Activated T-cell treated with anti-CD3 and anti-CD28 coated beads, Interleukin-2, amount 50 U/mL, for 4 hours (primary cell): ENCODE data around the gene SCYL3. TPM values are rescaled to one million over a fixed set of nuclear protein-coding genes. Genes with fewer than 3 reads are reported as not detected.
A peak's percentile ranks its signal among the peaks of the same experiment; 100 is the strongest.
"Not testable (repeated sequence)": the region's sequence is repeated elsewhere in the genome, so short reads cannot be mapped to it uniquely, and the experiment has no call there.

ENCODE experiments used
- ATAC-seq, 2 donors: fragments of 200-7000 bp; cut with Tn5 transposase; one replicate each; pipeline ENCODE4 v1.10.0; 2021
- DNase-seq: peaks from one replicate; pipeline ENCODE4 v3.0.0-alpha.2; 2020
- H3K27me3 Mint-ChIP-seq: one replicate; pipeline ENCODE4 v1.8.0; 2021; ENCODE audit warnings: low read depth, mixed read lengths
- H3K36me3 Mint-ChIP-seq: one replicate; pipeline ENCODE4 v1.8.0; 2022; ENCODE audit warnings: mixed read lengths; ENCODE audit not compliant: insufficient read depth
- H3K4me1 Mint-ChIP-seq: one replicate; pipeline ENCODE4 v1.8.0; 2021; ENCODE audit warnings: low read depth, mixed read lengths
- H3K4me3 Mint-ChIP-seq: one replicate; pipeline ENCODE4 v1.8.0; 2021; ENCODE audit warnings: mild to moderate bottlenecking, moderate library complexity, mixed read lengths
- H3K9me3 Mint-ChIP-seq: one replicate; pipeline ENCODE4 v1.8.0; 2021; ENCODE audit warnings: mixed read lengths
- total RNA-seq, 3 donors: library from RNA; stranded (reverse); gene quantifications; one replicate each; pipeline ENCODE4 v1.2.1, GENCODE V29; 2021

Gene SCYL3
- total RNA-seq, 3 donors from 2014 or later: 7.6 to 7.8 (median 7.7) TPM

- ATAC-seq (no peak), DNase-seq (no peak)
- H3K9me3 Mint-ChIP-seq: peaks cover 18% of the 10 kb centered on the region
- H3K4me3 Mint-ChIP-seq: no peak overlapping the region
- H3K4me1 Mint-ChIP-seq: no peaks in the 10 kb centered on the region
- H3K27me3 Mint-ChIP-seq: no peaks in the 10 kb centered on the region
- H3K36me3 Mint-ChIP-seq: peaks cover 30% of the 10 kb centered on the region
These were observed 58.0 kb downstream of the SCYL3 start for GRCh38 chr1:169835647-169836046.

DNA sequence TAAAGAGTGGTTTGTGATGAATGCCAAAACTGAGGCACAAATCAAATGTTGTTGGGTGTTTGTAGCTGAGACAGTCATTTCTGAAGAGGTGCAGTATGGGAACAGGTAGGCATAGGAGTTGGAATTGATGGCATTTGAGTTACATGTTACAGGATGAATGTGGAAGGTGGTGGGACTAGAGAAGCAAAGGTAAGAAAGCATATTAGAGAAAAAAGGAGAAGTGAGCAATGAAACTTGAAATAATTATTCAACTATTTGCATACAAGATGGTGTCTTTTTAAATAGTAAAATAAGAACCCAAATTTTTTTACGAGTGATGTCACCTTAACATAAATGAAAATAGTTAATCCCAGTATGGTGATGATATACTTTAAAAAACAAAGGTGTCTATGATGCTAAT is 58.8 kb downstream of the SCYL3 start:
- H3K27me3 Mint-ChIP-seq: no peaks in the 10 kb centered on the region
- H3K4me3 Mint-ChIP-seq: no peak overlapping the region
- H3K9me3 Mint-ChIP-seq: peaks cover 13% of the 10 kb centered on the region
- peaks cover 28% of the 10 kb centered on the region for H3K36me3 Mint-ChIP-seq
- no peak for DNase-seq
- H3K4me1 Mint-ChIP-seq: no peaks in the 10 kb centered on the region
- ATAC-seq: no peak

DNA sequence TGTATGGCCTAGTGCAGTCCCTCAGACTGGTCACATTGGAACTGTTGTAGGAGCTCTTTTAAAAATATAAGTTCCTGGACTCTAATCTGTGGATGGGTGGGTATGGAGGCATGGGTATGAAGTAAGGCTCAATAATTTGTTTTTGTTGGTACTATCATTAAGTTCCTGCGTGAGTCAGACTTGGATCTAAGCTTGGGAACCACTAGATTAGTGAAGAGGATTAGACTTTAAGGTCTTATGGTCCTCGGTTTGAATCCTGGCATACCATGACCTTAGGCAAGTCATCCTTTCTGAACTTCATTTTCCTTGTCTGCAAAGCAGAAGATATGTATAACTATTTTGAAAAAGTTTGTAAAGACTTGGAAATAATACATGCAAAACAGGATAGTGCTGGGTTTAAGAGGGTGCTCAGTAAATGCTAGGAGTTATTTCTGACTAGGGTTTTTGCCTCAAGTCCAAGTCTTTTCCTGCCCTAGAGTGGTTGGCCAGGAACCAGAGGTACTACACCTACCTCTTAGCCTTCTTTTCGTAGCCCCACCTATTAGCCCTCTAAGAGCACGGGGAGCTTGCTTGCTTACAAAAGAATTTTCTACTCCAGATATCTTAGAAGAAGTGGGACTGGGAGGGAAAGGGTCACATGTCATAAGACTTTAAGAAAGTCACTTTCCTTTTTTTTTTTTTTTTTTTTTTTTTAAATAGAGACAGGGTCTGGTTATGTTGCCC is 60.4 kb downstream of the SCYL3 start:
- ATAC-seq (no peak), DNase-seq (no peak)
- Mint-ChIP-seq H3K36me3 (peaks cover 20% of the 10 kb centered on the region), H3K4me1 (no peaks in the 10 kb centered on the region), H3K9me3 (no peaks in the 10 kb centered on the region), H3K4me3 (no peak overlapping the region), H3K27me3 (no peaks in the 10 kb centered on the region)

DNA sequence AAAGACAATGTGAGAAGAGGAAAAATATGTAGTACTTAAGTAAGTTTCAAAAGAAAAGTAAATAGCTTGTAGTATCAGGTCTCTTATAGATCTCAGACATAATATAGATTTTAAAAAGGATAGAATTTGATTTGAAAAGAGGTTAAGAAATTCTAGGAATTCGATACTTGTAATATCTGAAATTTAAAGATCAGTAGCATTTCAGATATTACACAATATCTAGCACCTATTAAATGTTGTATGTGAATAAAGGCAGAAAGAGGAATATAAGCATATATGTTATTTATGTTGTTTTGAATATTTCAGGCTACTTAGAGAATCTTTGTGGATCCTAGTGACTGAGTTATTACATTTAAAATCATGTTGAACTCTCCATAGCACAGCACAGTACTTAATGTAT is 64.0 kb downstream of the SCYL3 start:
- ATAC-seq (no peak), DNase-seq (no peak)
- Mint-ChIP-seq H3K4me3 (no peak overlapping the region), H3K9me3 (no peaks in the 10 kb centered on the region), H3K4me1 (no peaks in the 10 kb centered on the region), H3K36me3 (peaks cover 20% of the 10 kb centered on the region), H3K27me3 (no peaks in the 10 kb centered on the region)

- DNase-seq (no peak), ATAC-seq (no peak)
- no peaks in the 10 kb centered on the region for H3K4me1 Mint-ChIP-seq
- H3K4me3 Mint-ChIP-seq: no peak overlapping the region
- no peaks in the 10 kb centered on the region for H3K27me3 Mint-ChIP-seq
- peaks cover 17% of the 10 kb centered on the region for H3K36me3 Mint-ChIP-seq
- no peaks in the 10 kb centered on the region for H3K9me3 Mint-ChIP-seq
These were observed 69.5 kb downstream of the SCYL3 start for GRCh38 chr1:169824153-169824552.

- Mint-ChIP-seq H3K4me3 (no peak overlapping the region), H3K9me3 (no peaks in the 10 kb centered on the region), H3K36me3 (peaks cover 18% of the 10 kb centered on the region), H3K27me3 (no peaks in the 10 kb centered on the region), H3K4me1 (no peaks in the 10 kb centered on the region)
- no peak for DNase-seq
- ATAC-seq: no peak
These were observed 72.2 kb downstream of the SCYL3 start for GRCh38 chr1:169821500-169821899.

GRCh38 chr1:169816617-169817016 is 77.1 kb downstream of the SCYL3 start:
- no peaks in the 10 kb centered on the region for H3K27me3 Mint-ChIP-seq
- no peaks in the 10 kb centered on the region for H3K4me1 Mint-ChIP-seq
- DNase-seq: no peak
- no peak for ATAC-seq
- H3K9me3 Mint-ChIP-seq: no peaks in the 10 kb centered on the region
- peaks cover 12% of the 10 kb centered on the region for H3K36me3 Mint-ChIP-seq
- H3K4me3 Mint-ChIP-seq: no peak overlapping the region

DNA sequence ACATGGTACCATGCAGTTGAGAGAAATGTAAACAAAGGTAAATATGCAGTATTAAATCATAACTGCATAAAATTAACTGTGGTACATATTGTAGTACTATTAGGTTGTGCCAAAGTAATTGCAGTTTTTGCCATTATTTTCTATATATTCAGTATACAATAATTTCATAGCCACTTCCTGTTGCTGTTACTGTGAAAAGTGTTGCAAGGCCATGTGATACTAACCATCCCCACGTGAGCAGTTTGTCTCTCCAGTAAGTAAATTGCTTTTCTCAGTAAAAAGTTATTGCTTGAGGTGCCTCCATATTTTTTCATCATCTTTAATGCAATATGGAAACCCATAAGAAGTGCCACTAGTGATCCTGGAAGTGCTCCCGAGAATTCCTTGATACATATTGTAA is 79.4 kb downstream of the SCYL3 start:
- Mint-ChIP-seq H3K36me3 (peaks cover 12% of the 10 kb centered on the region), H3K27me3 (no peaks in the 10 kb centered on the region), H3K4me1 (no peaks in the 10 kb centered on the region), H3K9me3 (no peaks in the 10 kb centered on the region), H3K4me3 (no peak overlapping the region)
- DNase-seq (no peak), ATAC-seq (no peak)

- ATAC-seq: no peak
These were observed 81.6 kb downstream of the SCYL3 start for GRCh38 chr1:169812131-169812530.

DNA sequence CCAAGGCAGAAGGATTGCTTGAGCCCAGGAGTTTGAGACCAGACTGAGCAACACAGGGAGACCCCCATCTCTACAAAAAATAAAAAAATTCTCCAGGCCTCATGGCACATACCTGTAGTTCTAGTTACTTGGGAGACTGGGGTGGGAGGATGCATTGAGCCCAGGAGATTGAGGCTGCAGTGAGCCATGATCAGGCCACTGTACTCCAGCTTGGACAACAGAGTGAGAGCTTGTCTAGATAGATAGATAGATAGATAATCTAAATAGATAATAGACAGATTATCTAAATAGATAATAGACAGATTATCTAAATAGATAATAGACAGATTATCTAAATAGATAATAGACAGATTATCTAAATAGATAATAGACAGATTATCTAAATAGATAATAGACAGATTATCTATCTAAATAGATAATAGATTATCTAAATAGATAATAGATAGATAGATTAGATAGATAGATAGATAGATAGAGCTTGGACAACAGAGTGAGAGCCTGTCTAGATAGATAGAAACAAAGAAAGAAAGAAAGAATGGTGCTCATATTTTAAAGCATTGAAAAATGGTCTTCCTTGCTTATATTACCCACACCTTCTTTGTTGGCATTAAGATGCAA is 82.2 kb downstream of the SCYL3 start:
- peaks cover 10% of the 10 kb centered on the region for H3K36me3 Mint-ChIP-seq
- DNase-seq, H3K27me3 Mint-ChIP-seq, ATAC-seq, H3K4me1 Mint-ChIP-seq, H3K4me3 Mint-ChIP-seq, H3K9me3 Mint-ChIP-seq: not testable (repeated sequence)

More at GRCh38 chr1:169812131-169812530, 81.6 kb downstream of the SCYL3 start:
- Mint-ChIP-seq H3K4me1 (no peaks in the 10 kb centered on the region), H3K27me3 (no peaks in the 10 kb centered on the region), H3K9me3 (no peaks in the 10 kb centered on the region), H3K4me3 (no peak overlapping the region), H3K36me3 (peaks cover 10% of the 10 kb centered on the region)
- DNase-seq: no peak

GRCh38 chr1:169809370-169810095 is 84.2 kb downstream of the SCYL3 start:
- Mint-ChIP-seq H3K9me3 (no peaks in the 10 kb centered on the region), H3K4me3 (no peak overlapping the region), H3K4me1 (no peaks in the 10 kb centered on the region), H3K36me3 (peaks cover 13% of the 10 kb centered on the region), H3K27me3 (no peaks in the 10 kb centered on the region)
- ATAC-seq: no peak
- DNase-seq: peak; percentile 9

DNA sequence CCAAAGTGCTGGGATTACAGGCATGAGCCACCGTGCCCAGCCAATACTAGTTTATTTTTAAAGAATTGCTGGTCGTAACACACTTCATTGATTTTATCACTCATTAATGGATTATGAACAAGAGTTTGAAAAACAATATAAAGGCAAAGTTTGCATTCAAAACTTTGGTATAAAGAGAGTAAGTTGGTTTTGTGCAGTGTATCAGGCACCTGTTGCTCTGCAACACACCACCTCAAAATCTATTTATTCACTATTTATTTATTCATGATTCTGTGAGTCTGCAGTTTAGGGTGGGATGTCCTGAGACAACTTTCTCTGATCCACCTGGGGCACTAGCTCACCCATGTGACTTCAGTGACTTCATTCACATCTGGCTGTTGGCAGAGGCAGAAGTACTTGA is 88.8 kb downstream of the SCYL3 start:
- no peaks in the 10 kb centered on the region for H3K27me3 Mint-ChIP-seq
- no peaks in the 10 kb centered on the region for H3K4me1 Mint-ChIP-seq
- peaks cover 14% of the 10 kb centered on the region for H3K36me3 Mint-ChIP-seq
- H3K9me3 Mint-ChIP-seq: no peaks in the 10 kb centered on the region
- H3K4me3 Mint-ChIP-seq: no peak overlapping the region
- ATAC-seq (no peak), DNase-seq (no peak)

GRCh38 chr1:169802888-169803287 is 90.8 kb downstream of the SCYL3 start:
- H3K4me3 Mint-ChIP-seq: no peak overlapping the region
- ATAC-seq: no peak
- H3K27me3 Mint-ChIP-seq: no peaks in the 10 kb centered on the region
- peaks cover 11% of the 10 kb centered on the region for H3K36me3 Mint-ChIP-seq
- no peak for DNase-seq
- H3K9me3 Mint-ChIP-seq: no peaks in the 10 kb centered on the region
- no peaks in the 10 kb centered on the region for H3K4me1 Mint-ChIP-seq
